Activated naive CD4-positive, alpha-beta T cell treated with Interleukin-2 at 50 U/mL for 16 hours (primary cell): ENCODE data around the gene DNAJB6.

Source experiments
- DNase-seq: peaks from one replicate; pipeline ENCODE4 v3.0.0-alpha.2; 2020

Gene DNAJB6

GRCh38 chr7:157430721-157431120 is 93.9 kb downstream of the DNAJB6 start:
- DNase-seq, result no peak

DNA sequence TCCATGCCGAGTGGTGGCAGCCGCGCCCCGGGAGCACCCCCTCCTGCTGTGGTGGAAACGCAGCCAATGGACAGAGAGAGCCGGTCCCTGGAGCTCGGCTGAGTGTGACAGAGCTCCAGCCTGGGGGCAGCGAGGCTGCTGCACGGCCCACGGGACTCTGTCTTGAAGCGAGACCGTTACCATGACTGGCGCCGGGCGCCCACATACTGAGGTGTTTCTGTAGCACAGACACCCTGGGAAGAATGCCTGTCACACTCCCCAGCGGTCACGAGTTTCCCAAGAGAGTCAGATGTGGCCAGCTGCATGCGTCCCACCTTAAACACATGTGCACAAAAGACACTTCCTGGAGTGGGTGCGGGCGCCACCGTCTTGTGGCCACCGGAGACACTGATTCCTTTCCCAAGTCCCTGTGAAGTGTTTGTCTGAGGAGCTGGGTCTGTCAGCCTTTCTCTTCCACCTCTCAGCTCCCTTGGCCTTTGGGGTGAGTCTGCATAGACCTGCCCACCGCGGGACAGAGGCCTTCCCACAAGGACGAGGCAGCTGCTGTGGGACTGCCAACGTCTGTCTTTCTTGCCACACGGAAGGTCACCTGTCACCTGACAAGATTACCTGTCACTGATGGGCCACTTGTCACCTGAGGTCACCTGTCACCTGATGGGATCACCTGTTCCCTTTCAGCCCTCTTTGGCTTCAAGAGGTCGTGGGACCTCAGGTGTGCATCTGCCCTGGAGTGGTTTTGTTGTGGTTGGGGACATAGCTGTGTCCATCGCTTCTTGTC is 94.6 kb downstream of the DNAJB6 start:
- no peak for DNase-seq

DNA sequence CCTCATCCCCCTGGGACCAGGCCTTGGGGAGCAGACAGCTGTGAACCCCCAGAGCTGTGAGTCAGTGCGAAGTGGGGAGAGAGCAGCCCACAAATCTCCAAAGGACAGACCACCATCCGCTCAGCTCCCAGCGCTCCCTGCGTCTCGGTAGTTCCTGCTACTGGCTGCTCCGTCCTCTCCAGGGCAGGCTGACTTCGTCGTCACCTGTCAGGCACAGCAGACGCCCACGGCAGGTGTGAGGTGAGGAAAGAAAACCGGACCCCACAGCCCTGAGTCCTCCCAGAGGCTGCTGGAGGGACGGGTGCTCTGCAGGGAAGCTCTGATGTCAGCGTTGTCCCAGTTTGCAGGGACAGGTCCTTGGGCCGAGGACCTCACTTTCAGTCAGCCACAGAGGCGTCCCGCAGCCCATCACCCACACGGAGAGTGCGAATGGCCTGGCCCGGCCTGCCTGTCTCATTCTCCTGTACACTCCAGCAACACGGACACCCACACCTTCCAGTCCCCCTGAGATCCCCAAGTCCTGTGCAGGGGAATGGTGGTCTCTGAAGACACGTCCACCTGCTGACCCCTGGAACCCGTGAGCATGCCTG is 95.2 kb downstream of the DNAJB6 start:
- DNase-seq, result no peak

GRCh38 chr7:157432541-157432956 is 95.7 kb downstream of the DNAJB6 start:
- no peak for DNase-seq

GRCh38 chr7:157432957-157433576 is 96.3 kb downstream of the DNAJB6 start:
- peak; percentile 60 for DNase-seq

DNA sequence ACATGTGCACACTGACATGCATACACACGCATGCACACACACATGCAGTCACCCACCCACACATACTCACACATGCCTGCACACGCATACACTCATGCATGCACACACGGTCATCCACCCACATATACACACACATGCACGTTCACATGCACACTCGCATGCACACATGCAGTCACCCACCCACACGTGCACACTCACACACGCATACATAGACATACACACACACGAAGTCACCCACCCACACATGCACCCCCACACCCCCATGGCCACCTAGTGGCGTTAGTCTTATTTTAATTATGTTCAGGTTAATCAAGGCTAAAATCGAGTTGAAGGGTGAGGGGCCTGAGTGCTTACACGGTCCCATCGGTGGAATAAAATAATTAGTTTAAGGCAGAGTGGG is 96.8 kb downstream of the DNAJB6 start:
- no peak for DNase-seq

DNA sequence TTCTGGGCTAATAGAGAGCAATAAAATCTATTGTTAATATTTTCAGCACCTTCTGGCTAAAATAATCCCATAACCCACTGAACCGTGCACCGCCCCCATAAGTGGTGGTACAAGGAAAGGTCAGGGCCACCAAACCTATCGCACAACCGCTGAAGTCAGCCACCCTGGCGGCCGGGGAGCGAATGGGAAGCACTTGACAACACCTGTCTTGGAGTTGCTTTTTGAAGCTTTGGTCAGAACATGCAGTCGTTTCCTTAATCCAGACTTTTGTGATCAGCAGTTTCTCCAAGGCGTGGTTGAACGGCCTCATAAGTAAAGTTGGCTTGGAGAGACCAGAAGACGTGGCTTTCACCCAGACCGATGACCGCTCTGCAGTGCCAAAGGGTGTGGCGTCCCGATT is 97.4 kb downstream of the DNAJB6 start:
- DNase-seq, result no peak

DNA sequence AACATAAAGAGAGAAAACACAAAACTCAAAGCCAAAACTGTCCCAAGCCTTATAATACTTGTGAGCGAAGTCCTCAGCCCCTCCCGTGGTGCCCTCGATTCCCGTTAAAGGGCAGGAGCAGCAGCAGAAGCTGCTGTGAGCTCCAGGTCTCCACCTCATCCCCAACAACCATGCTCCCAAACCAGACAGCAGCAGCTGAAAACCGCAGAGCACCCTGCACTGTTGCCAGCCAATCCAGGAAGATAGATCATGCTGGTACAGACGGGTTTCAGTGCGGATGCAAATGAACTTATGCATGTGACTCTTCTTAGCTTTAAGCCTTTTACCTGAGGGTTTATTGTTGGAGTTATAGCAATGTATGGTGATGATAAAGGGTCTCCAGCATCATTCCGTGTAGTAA is 97.9 kb downstream of the DNAJB6 start:
- no peak for DNase-seq

- DNase-seq, result no peak
These were observed 99.3 kb downstream of the DNAJB6 start for GRCh38 chr7:157436076-157436475.

DNA sequence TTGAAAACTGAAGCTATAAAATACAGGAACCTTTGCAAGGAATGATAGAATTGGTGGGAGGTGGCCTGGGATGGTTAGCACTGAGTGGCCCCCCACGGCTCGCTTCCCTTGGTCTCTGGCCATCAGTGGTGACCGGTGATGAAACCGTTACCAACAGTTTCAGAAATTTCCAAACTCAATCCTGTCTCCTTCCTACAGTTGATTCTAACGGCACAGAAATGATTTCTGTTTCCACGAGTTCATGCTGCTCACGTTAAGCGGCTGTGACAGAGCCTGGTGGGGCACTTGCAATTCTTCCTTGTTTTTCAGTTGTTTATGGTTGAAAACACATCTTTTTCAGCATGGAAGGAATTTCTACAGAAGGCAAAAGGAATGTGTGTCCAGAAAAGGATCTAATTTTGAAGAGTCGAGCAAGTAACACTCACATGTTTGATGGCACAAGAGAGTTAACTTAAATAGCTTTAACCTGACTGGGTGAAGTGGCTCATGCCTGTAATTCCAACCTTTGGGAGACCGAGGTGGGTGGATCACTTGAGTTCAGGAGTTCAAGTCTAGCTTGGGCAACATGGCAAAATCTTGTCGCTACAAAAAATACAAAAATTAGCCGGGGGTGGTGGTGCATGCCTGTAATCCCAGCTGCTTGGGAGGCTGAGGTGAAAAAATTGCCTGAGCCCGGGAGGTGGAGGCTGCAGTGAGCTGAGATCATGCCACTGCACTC is 100.1 kb downstream of the DNAJB6 start:
- no peak for DNase-seq

DNA sequence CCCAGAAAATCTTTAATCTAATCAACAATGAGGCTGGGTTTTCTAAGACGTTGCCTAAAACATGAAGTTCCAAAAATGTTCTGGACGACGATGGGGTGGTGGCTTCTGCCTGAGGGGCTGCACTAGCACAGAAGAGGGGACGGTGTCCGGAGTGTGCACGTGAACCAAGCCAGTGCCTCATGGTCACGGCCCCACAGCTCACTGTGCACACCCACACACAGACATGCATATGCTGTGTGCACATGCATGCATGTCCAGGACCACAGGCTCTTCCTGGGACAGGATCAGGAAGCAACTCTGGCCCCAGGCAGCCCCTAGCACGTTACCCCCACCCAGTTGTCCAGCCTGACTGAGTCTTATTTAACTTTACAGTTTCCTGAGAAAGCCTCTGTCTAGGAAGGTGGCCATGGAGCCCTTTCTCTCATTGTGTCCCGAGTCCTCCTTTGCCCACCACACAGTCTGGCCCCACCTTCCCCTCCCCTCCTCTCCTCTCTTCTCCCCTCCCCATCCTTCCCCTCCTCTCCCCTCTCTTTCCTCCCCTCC is 100.8 kb downstream of the DNAJB6 start:
- no peak for DNase-seq

GRCh38 chr7:157438121-157439025 is 101.6 kb downstream of the DNAJB6 start:
- no peak for DNase-seq

- DNase-seq, result no peak
These were observed 102.3 kb downstream of the DNAJB6 start for GRCh38 chr7:157439149-157439548.

DNA sequence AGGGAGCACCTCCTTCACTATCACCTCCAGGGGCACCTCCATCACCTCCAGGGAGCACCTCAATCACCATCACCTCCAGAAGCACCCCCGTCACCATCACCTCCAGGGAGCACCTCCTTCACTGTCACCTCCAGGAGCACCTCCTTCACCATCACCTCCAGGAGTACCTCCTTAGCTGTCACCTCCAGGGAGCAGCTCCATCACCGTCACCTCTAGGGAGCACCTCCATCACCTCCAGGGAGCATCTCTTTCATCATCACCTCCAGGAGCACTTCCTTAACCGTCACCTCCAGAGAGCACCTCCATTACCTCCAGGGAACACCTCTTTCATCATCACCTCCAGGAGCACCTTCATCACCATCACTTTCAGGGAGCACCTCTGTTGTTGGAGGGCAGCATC is 103.0 kb downstream of the DNAJB6 start:
- DNase-seq, result no peak

DNA sequence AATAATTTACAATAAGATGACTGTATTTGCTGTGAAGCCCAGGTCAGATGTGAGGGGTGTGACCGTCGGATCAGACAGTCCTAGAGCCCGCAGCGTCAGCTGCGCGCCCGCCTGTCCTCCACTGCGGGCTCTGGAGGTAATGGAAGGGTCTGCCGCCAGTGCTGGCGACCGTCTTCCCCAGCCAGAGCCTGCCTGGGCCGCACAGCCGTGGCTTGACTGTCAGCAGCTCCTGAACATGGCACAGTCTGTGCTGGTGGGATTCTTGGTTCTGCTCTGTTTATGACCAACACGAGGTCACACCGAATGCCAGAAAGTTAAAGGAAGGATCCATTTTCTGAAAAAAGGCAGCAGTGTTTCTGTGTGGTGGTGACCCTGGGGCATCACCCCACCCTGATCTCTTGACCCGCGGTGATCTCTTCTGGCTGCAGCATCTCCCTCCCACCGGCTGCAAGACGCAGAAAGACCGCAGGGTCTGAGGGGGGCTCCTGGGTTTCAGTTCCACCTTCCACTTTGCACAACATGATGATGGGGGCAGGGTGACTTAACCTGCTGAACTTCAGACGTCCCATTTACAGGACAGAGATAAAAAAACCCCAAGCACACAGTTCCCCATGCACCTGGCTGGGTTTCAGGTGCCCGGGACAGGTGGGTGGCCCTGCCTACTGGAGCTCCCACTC is 103.7 kb downstream of the DNAJB6 start:
- no peak for DNase-seq

DNA sequence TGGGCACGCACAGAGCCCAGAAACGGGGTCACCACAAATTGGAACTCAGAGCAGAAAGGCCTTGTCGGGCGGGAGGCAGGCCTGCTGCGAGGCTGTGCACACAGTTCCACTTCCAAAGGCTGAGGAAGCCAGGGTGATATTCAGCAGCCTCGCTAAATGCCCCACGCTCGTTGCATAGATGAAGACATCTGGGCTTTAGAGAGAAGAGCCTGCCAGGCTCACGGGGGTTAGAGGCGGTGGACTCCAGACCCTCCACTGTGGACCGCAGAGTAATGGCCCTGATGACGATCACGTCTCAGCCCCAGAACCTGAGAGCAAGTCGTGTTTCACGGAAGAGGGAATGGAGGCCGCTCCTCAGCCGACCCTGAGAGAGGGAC is 104.2 kb downstream of the DNAJB6 start:
- DNase-seq, result no peak

GRCh38 chr7:157442456-157442855 is 105.7 kb downstream of the DNAJB6 start:
- DNase-seq, result no peak

DNA sequence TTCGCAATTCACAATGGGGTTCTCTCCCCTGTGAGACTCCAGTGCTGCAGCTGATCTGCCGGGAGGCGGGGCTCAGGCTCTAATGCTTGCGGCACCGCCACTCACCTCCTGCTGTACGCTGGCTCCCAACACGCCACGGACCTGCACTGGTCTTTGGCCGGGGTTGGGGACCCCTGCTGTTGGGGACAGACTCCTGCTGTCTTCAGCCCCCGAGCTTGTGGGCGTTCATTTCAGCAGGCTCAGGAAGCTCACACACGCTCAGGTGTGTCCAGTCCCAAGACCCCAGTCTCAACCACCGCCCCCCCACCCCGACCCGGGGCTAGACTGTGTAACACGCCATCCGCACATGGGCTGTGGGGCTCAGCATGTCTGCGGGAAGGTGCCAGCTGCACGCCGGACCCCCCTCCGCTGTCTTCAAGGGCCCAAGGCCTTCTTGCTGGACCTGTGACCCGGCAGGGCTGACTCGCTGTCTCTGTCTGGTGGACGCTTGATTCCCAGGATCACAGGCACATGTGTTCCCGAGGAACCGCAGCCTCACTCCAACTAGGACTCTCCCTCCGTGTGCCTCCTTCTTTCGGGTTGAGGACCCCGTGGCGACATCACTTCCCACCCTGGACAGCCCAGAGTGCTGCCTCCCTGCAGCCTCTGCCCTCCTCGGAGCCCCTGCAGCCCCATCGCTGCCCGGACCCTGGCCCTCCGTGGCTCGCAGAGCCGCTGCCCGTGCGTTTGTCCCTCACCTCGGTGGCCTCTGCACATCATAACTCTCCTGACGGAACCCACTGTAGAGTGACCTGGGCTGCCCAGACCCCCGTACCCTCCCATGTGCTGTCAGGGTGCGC is 106.4 kb downstream of the DNAJB6 start:
- no peak for DNase-seq

- no peak for DNase-seq
These were observed 107.4 kb downstream of the DNAJB6 start for GRCh38 chr7:157444011-157444842.

DNA sequence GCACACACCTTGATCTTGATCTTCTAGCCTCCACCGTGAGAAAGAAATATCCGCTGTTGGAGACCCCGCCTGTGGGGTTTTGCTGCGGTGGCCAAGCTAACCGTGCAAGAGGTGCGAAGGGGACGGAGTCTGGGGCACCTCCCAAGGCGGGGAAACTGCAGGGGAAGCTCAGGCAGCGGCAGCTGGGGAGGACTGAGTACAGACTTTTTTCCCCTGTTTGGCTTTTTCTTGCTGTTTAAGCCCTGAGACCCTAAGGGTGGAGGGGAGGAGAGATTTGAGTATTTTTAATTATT is 108.0 kb downstream of the DNAJB6 start:
- no peak for DNase-seq
